GM18508 (cell line): Measurements from ENCODE around the gene PDE6A.

Experiments
- ATAC-seq: cut with Tn5 transposase; IDR thresholded peaks from one replicate; pipeline ENCODE4 v1.9.1; 2021; ENCODE audit warnings: moderate number of reproducible peaks; ENCODE audit not compliant: insufficient read depth, unreplicated experiment

PDE6A gene

DNA sequence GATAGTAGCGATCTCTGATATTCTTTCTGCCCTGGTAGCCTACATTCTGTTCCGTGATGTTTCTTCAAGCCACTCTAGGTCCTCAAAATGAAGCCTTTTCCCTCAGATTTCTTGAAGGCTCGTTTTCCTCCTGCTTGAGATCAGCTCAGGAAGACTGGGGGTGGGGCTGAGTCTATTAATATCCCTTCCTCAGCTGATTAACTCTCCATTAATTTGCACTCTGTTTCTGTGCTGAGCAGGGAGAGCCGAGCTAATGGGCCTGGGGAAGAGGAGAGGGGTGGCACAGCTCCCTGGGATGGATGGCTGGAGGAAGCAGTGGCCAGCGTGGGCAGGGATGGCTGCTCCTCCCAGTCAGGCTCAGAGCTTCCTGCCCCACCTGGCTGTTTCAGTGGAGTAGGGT, 121.2 kb downstream of the PDE6A start:
- no peak for ATAC-seq

GRCh38 chr5:149822301-149822700, 122.3 kb downstream of the PDE6A start:
- ATAC-seq, result no peak

- no peak for ATAC-seq
Measured at GRCh38 chr5:149820536-149821510, 123.8 kb downstream of the PDE6A start.

GRCh38 chr5:149820012-149820411, 124.6 kb downstream of the PDE6A start:
- ATAC-seq, result no peak

GRCh38 chr5:149818116-149818515, 126.5 kb downstream of the PDE6A start:
- no peak for ATAC-seq

GRCh38 chr5:149817539-149818060, 127.0 kb downstream of the PDE6A start:
- no peak for ATAC-seq

DNA sequence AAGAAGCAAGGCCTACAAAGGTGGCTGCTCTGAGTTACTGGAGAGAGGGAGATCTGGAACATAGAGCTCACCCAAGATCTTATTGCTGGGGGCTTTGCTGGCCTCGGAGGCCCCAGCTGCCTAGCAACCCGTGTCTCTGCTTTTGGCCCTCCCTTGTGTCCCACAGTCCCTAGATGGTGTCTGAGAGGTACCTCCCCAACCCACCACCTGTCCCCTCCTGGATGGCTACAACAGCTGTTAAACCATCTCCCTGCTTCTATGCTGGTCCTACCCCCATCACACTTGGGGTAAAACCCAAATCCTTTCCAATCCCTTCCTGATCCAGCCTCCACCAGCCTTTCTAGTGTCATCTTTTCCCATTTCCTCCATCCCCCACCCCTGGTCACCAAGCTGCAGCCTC, 127.9 kb downstream of the PDE6A start:
- no peak for ATAC-seq

DNA sequence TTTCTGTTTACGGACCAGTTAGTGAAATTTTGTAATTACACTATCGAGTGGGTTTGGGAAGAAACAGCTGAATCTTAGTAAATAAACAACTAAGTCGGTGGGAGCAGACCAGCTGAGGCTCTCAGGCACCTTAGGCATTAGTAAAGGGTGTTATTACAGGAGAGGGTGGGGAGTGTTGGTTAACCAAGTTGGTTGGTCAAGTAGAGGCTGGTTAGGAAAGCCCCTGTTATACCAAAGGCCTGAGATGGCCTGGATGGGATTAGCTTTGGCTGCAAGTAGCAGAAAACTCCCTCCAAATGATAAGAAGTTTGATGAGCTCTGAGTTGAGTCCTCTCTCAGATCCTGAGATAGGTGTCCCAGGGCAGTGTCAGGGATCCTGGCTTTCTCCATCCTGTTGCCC, 133.1 kb downstream of the PDE6A start:
- no peak for ATAC-seq

- no peak for ATAC-seq
Measured at GRCh38 chr5:149810856-149811255, 133.7 kb downstream of the PDE6A start.

- ATAC-seq, result no peak
Measured at GRCh38 chr5:149809931-149810691, 134.5 kb downstream of the PDE6A start.

- ATAC-seq, result no peak
Measured at GRCh38 chr5:149808264-149808982, 136.2 kb downstream of the PDE6A start.
